Left renal cortex interstitium (tissue), 4 donors: ENCODE results near the gene HDAC8. TPM values are rescaled to one million over a fixed set of nuclear protein-coding genes. Genes with fewer than 3 reads are reported as not detected.
"Not testable (repeated sequence)": the region's sequence is repeated elsewhere in the genome, so short reads cannot be mapped to it uniquely, and the experiment has no call there.

Source experiments
- DNase-seq, 4 donors: peaks; one replicate each; pipeline ENCODE4 v3.0.0-alpha.2; 2013; ENCODE audit warnings: low read depth in 4 of 4, low spot score in 2 of 4, missing footprints in 1 of 4
- polyA plus RNA-seq, 4 donors: library from polyadenylated mRNA; unstranded; fragments of 120-200 nt; gene quantifications; one replicate each; pipeline ENCODE4 v1.2.1, GENCODE V29; 2013; ENCODE audit not compliant: insufficient read length in 4 of 4

HDAC8 gene
- polyA plus RNA-seq, 4 donors = 28.9 to 45.0 (median 33.0) TPM

GRCh38 chrX:72466493-72466892, 106.2 kb downstream of the HDAC8 start:
- no peak for DNase-seq

- DNase-seq = no peak
Observed at GRCh38 chrX:72465889-72466288, 106.8 kb downstream of the HDAC8 start.

- DNase-seq = no peak
Observed at GRCh38 chrX:72461766-72462165, 110.9 kb downstream of the HDAC8 start.

GRCh38 chrX:72461288-72461687, 111.4 kb downstream of the HDAC8 start:
- DNase-seq = no peak

- no peak for DNase-seq
Observed at GRCh38 chrX:72460715-72461114, 111.9 kb downstream of the HDAC8 start.

- DNase-seq = not testable (repeated sequence)
Observed at GRCh38 chrX:72449034-72449433, 123.6 kb downstream of the HDAC8 start.

- DNase-seq = not testable (repeated sequence)
Observed at GRCh38 chrX:72440764-72441163, 131.9 kb downstream of the HDAC8 start.

GRCh38 chrX:72436010-72436409, 136.6 kb downstream of the HDAC8 start:
- no peak for DNase-seq

- no peak for DNase-seq
Observed at GRCh38 chrX:72430405-72430968, 142.2 kb downstream of the HDAC8 start.

- no peak for DNase-seq
Observed at GRCh38 chrX:72421797-72422196, 150.8 kb downstream of the HDAC8 start.

- DNase-seq = no peak
Observed at GRCh38 chrX:72409993-72410392, 162.7 kb downstream of the HDAC8 start.

- no peak for DNase-seq
Observed at GRCh38 chrX:72408885-72409284, 163.8 kb downstream of the HDAC8 start.

- DNase-seq = not testable (repeated sequence)
Observed at GRCh38 chrX:72405136-72405535, 167.5 kb downstream of the HDAC8 start.

GRCh38 chrX:72402614-72403013, 170.0 kb downstream of the HDAC8 start:
- DNase-seq = no peak

- DNase-seq = no peak
Observed at GRCh38 chrX:72399816-72400215, 172.8 kb downstream of the HDAC8 start.

- DNase-seq = no peak
Observed at GRCh38 chrX:72396117-72396516, 176.5 kb downstream of the HDAC8 start.

GRCh38 chrX:72395237-72395636, 177.4 kb downstream of the HDAC8 start:
- no peak for DNase-seq

GRCh38 chrX:72394518-72395170, 178.0 kb downstream of the HDAC8 start:
- no peak for DNase-seq

GRCh38 chrX:72393836-72394517, 178.7 kb downstream of the HDAC8 start:
- DNase-seq = no peak

- DNase-seq = no peak
Observed at GRCh38 chrX:72392816-72393800, 179.5 kb downstream of the HDAC8 start.

GRCh38 chrX:72392042-72392441, 180.6 kb downstream of the HDAC8 start:
- DNase-seq = no peak
